ENCODE results near the gene HAS3.
"Not testable (repeated sequence)": the region's sequence is repeated elsewhere in the genome, so short reads cannot be mapped to it uniquely, and the experiment has no call there.

Gene HAS3

DNA sequence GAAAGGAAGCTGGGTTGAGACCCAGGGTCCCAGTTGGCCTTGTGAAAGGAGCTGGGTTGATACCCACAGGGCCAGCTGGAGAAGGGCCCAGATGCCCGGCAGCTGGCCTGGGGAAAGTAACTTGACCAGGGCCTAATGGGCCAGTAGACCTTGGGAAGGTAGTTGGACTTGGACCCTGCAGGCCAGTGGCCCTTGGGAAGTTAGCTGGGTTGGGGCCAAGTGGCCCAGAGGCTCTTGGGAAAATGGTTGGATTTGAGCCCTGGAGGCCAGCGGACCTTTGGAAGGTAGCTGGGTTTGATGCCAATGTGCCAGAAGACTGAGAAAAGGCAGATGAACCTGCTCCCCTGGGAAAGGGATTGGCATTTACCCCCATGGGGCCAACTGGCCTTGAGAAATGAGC is 13.5 kb downstream of the HAS3 start:
- DNase-seq = no peak

- no peak for DNase-seq
Observed at GRCh38 chr16:69119536-69119935, 14.1 kb downstream of the HAS3 start.

DNA sequence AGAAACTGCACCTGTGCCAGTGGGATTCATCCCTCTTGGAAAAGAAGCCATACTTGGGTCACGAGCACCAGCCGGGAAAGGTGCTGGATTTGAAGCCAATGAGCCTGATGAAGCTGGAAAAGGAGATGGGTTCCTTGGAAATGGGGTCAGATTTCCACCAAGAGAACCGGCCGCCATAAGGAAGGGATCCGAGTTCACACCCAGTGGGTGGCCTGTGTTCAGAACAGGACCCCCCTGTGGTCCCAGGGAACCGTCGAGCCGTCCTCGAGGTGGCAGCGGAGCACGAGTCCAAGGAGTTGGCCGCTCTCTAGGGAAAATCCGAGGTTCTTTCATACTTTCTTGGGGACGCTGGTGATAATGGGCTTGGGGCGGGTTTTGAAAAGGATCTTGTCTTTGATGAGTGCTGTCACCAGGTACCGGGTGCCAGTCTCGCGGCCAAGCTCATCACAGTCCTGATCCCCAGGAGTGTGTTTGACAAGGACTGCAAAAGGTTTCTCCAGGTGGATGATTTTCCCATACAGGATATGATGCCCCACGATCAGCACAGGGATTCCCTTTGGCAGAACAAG is 14.7 kb downstream of the HAS3 start:
- no peak for DNase-seq

DNA sequence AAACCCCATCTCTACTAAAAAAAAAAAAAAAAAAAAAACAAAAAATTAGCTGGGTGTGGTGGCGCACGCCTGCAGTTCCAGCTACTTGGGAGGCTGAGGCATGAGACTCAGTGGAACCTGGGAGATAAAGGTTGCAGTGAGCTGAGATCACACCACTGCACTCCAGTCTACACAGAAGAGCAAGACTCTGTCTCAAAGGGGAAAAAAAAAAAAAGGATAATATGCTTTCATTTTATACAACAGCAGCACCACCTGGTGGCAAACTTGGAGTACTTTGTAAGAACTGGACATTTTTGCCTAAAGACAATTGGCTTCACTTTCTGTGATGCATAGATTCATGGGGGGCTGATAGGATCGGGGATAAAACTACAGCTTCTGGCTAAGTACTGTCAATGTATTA is 18.5 kb downstream of the HAS3 start:
- DNase-seq = peak; percentile 75

DNA sequence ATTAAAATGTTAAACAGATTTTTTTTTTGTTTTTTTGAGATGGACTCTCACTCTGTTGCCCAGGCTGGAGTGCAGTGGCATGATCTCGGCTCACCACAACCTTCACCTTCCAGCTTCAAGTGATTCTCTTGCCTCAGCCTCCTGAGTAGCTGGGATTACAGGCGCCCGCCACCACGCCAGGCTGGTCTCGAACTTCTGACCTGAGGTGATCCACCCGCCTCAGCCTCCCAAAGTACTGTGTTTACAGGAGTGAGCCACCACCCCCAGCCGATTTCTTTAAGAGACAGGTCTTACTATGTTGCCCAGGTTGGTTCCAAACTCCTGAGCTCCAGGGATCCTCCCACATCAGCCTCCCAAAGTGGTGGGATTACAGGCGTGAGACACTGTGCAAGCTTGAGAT is 19.0 kb downstream of the HAS3 start:
- not testable (repeated sequence) for DNase-seq

DNA sequence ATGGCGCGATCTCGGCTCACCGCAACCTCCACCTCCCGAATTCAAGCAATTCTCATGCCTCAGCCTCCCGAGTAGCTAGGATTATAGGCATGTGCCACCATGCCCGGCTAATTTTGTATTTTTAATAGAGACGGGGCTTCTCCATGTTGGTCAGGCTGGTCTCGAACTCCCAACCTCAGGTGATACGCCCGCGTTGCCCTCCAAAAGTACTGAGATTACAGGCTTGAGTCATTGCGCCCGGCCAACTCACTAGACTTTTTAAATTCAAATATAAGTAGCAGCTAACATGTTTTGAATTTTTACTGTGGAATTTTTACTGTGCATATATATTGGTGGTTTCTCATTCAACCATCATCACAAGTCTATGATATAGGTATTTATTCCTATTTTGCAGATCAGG is 19.5 kb downstream of the HAS3 start:
- DNase-seq = not testable (repeated sequence)

DNA sequence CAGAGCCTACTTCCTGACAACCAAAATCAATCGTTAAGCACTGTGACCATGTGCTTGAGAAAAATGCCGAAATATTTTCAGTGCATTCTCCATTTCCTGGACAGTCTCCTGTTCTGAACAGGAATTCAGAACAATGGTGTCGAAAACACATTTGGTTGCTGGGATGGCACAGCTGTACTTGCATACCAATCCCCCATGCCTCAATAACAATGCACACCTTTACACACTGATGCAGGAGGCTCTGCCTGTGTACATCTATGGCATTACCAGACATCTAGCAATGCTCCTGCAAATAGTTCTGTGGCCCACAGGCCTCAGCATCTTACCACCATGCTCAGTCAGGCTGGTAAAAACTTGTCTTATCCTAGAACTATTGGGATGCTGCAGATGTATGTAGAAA is 20.8 kb downstream of the HAS3 start:
- no peak for DNase-seq

GRCh38 chr16:69126801-69127200 is 21.3 kb downstream of the HAS3 start:
- DNase-seq = not testable (repeated sequence)

- no peak for DNase-seq
Observed at GRCh38 chr16:69127966-69128510, 22.6 kb downstream of the HAS3 start.

- no peak for DNase-seq
Observed at GRCh38 chr16:69130461-69130860, 25.0 kb downstream of the HAS3 start.

DNA sequence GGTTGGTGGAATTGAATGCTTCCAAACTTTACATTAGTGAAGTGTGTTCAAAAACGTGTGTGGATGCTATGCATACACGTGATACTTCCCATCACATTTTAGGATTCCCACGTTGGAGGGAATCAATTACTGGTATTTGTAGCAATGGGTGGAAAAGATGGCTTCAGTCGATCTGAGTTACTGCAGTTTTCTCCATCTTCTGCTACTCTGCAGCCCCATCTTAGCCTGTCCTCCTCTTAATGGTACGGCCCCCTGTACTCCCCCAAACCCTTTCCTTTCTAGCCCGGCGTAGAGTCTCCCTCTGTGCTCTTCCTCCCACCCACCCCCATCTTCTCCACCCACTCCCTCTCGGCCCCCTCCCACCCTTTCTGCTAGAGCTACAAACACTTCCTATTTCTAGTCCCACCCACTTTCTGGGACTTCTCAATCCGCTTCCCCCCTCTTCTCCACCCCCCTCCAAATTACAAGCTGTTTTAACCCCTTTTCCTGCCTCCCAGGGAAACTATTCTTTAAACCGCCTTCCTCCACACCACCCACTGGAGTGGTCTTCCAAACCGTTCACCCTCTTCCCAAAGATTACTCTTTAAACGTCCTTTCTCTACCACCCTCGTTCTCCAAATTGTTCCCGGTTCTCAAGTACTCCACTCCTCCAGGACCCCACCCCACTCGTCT is 25.9 kb downstream of the HAS3 start:
- DNase-seq = peak; percentile 25

DNA sequence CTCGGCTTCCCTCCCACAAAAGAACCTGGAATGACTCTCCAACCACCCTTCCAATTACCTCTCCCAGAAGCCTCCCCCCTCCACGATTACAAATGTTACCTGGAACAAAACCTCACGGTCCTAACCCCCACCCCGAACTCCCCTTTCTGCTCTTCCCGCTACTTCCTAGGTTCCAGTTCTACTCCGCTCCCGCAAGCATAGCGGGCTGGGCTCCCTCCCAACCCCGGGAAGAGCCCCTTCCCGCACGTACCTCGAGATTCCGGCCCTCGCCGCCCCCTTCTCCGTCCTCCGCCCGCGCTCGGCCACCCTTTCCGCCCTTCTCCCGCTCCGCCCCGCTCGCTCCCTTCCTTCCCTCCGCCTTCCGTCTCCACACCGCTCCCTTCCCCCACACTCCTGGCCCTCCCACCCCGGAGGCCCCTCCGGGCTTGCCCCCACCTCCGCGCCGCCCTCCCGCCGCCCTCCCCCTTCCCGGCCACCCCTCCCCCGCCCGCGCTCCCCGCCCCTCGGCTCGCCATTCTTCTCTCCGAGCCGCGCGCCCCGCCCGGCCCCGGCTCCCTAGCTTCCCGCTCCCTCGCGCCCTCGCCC is 26.5 kb downstream of the HAS3 start:
- DNase-seq = peak; percentile 76

DNA sequence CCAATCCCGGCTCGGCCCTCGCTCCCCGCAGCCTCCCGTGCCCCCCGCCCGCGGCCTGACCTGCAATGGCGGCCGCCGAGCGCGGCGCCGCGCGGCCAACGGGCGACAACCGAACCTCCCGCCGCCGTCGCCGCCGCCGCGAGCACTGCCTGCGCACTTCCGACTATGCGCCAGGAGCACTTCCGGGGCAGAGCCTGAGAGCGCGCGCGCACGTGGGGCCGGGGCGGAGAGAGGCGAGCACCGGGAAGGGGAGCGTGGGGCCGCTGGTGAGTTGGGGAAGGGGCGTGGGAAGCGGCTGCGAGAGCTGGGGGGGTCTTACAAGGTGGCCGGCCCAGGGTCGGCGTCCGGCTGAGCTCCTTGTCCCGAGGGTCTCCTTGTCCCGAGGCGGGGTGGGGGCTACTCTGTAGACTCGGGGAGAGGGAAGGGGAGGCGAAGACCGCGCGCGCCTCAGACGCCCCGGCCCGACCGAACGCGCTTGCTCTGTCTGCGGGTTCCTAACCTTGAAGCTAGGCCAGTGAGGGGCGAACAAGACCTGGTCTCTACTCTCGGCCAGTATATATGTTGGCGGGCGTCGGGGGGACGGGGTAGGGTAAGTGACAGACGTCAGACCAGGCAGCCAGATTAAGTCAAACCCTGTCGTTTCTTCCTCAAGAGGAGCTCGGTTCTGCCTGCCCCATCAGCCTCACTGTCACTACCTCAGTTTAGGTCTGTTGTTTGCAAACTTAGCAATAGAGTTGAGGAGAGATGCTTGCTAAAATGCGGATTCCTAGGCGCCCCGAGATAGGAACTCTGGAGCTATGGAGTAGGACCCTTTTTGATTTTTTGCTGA is 27.2 kb downstream of the HAS3 start, which contains the start of the genes CHTF8 and UTP4:
TSS of gene CHTF8 (minus strand) at position 165 of the 829 bp plus-strand sequence. CDS start 11,130 bp downstream, outside the sequence.
TSS of gene UTP4 (plus strand) at position 226 of the 829 bp plus-strand sequence. CDS start 811 bp downstream, outside the sequence.
- DNase-seq = peak; percentile 85

DNA sequence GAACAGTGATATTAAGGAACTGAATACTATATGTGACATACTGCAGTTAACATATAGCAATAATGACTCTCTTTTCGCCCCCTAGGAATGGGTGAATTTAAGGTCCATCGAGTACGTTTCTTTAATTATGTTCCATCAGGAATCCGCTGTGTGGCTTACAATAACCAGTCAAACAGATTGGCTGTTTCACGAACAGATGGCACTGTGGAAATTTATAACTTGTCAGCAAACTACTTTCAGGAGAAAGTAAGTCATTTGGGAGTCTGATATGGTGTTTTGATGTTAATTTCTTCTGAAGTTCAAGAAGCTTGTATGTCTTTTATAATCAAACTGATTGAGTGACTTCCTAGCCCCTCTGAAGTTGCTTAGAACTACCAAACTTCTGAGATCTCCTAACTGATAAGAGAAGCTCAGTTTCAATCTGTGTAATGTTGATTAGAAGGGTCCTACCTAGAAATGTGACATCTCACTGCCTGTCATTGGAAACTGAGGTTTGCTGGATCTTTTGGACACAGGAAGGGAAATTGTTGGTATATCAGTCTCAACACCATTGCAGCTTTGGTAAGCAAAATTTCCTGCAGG is 28.0 kb downstream of the HAS3 start:
- no peak for DNase-seq

GRCh38 chr16:69138608-69139007 is 33.2 kb downstream of the HAS3 start:
- DNase-seq = no peak

- not testable (repeated sequence) for DNase-seq
Observed at GRCh38 chr16:69139464-69139863, 34.0 kb downstream of the HAS3 start.

GRCh38 chr16:69141014-69141413 is 35.6 kb downstream of the HAS3 start:
- no peak for DNase-seq

DNA sequence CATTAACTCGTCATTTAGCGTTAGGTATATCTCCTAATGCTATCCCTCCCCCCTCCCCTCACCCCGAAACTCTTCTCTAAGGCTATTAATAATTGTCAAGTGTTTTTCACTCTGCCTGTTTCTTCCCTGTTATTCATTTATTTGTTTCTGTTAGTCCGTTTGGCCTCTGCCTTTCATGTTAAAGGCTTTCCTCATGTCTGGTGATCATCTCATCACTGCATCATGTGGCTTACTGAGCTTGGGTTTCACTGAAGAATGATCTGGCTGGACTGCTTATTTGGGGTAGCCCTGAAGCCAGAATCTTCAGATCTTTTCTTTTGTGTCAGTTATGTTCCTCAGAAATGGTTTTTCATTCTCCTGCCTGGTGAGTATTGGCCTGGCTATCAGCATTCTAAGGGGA is 36.5 kb downstream of the HAS3 start:
- no peak for DNase-seq

DNA sequence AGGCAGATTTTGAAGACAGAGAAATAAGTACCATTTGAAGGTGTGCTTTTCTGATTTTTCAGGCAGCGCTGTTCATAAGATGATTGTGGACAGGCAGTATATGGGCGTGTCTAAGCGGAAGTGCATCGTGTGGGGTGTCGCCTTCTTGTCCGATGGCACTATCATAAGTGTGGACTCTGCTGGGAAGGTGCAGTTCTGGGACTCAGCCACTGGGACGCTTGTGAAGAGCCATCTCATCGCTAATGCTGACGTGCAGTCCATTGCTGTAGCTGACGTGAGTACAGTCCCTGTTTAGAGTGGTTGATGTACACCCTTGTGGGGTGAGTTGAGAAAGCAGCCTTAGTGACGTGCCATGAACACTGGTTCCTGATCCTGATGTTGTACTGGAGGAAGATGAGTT is 37.7 kb downstream of the HAS3 start:
- DNase-seq = no peak

GRCh38 chr16:69145658-69146057 is 40.2 kb downstream of the HAS3 start:
- no peak for DNase-seq

- DNase-seq = not testable (repeated sequence)
Observed at GRCh38 chr16:69149621-69150020, 44.2 kb downstream of the HAS3 start.

GRCh38 chr16:69150146-69150865 is 44.9 kb downstream of the HAS3 start:
- peak; percentile 76 for DNase-seq
